HEK293 (cell line): ENCODE results near the gene MRPS22.

Experiments
- EGR2 ChIP-seq: fragments of 450-650 bp; formaldehyde crosslinking; IDR thresholded peaks from 2 replicates; pipeline ENCODE4 v1.5.1; 2016; ENCODE audit warnings: low read depth, missing biosample characterization, missing genetic modification characterization
- ELK4 ChIP-seq: IDR thresholded peaks from 2 replicates; pipeline ENCODE4 v1.6.1; 2011; ENCODE audit warnings: mild to moderate bottlenecking, low read depth, low read length, borderline replicate concordance
- HIC1 ChIP-seq: fragments of 450-650 bp; formaldehyde crosslinking; IDR thresholded peaks from 2 replicates; pipeline ENCODE4 v1.5.1; 2016; ENCODE audit warnings: missing biosample characterization, missing genetic modification characterization
- HOXA7 ChIP-seq: sonication (generic); formaldehyde crosslinking; IDR thresholded peaks from 2 replicates; pipeline ENCODE4 v1.8.1; 2022; ENCODE audit warnings: missing genetic modification reagents, borderline replicate concordance
- HOXC10 ChIP-seq: sonication (generic); formaldehyde crosslinking; IDR thresholded peaks from 2 replicates; pipeline ENCODE4 v1.8.1; 2023; ENCODE audit warnings: mild to moderate bottlenecking, missing genetic modification reagents
- IKZF3 ChIP-seq: fragments of 450-650 bp; IDR thresholded peaks from 2 replicates; pipeline ENCODE4 v1.5.0; 2018; ENCODE audit warnings: missing biosample characterization, mild to moderate bottlenecking, missing genetic modification characterization, moderate library complexity
- MYNN ChIP-seq: fragments of 450-650 bp; formaldehyde crosslinking; IDR thresholded peaks from 2 replicates; pipeline ENCODE4 v1.5.1; 2016; ENCODE audit warnings: missing biosample characterization, missing genetic modification characterization, borderline replicate concordance
- PRDM2 ChIP-seq: fragments of 450-650 bp; formaldehyde crosslinking; IDR thresholded peaks from 2 replicates; pipeline ENCODE4 v1.5.1; 2016; ENCODE audit warnings: missing biosample characterization, missing genetic modification characterization, borderline replicate concordance
- ZBTB49 ChIP-seq: fragments of 450-650 bp; formaldehyde crosslinking; IDR thresholded peaks from 2 replicates; pipeline ENCODE4 v1.5.1; 2016; ENCODE audit warnings: missing biosample characterization, missing genetic modification characterization, low read depth
- ZNF114 ChIP-seq: fragments of 450-650 bp; formaldehyde crosslinking; IDR thresholded peaks from 2 replicates; pipeline ENCODE4 v1.5.0; 2017; ENCODE audit warnings: missing biosample characterization, missing genetic modification characterization
- ZNF133 ChIP-seq: fragments of 450-650 bp; formaldehyde crosslinking; IDR thresholded peaks from 2 replicates; pipeline ENCODE4 v1.5.1; 2016; ENCODE audit warnings: missing biosample characterization, missing genetic modification characterization
- ZNF239 ChIP-seq: fragments of 450-650 bp; formaldehyde crosslinking; IDR thresholded peaks from 2 replicates; pipeline ENCODE4 v1.5.1; 2016; ENCODE audit warnings: missing biosample characterization, missing genetic modification characterization
- ZNF292 ChIP-seq: fragments of 450-650 bp; formaldehyde crosslinking; IDR thresholded peaks from 2 replicates; pipeline ENCODE4 v1.5.1; 2016; ENCODE audit warnings: low read depth, missing biosample characterization, missing genetic modification characterization, borderline replicate concordance
- ZNF558 ChIP-seq: fragments of 450-650 bp; formaldehyde crosslinking; IDR thresholded peaks from 2 replicates; pipeline ENCODE4 v1.5.1; 2016; ENCODE audit warnings: missing biosample characterization, missing genetic modification characterization
- ZNF629 ChIP-seq: fragments of 450-650 bp; formaldehyde crosslinking; IDR thresholded peaks from 2 replicates; pipeline ENCODE4 v1.5.1; 2017; ENCODE audit warnings: missing biosample characterization, missing genetic modification characterization
- ZNF658 ChIP-seq: fragments of 450-650 bp; formaldehyde crosslinking; IDR thresholded peaks from 2 replicates; pipeline ENCODE4; 2016; ENCODE audit warnings: missing biosample characterization, missing genetic modification characterization
- ZNF660 ChIP-seq: fragments of 450-650 bp; IDR thresholded peaks from 2 replicates; pipeline ENCODE4 v1.5.1; 2018; ENCODE audit warnings: missing biosample characterization, mild to moderate bottlenecking, missing genetic modification characterization
- ZNF792 ChIP-seq: fragments of 450-650 bp; formaldehyde crosslinking; IDR thresholded peaks from 2 replicates; pipeline ENCODE4 v1.5.1; 2016; ENCODE audit warnings: missing biosample characterization, missing genetic modification characterization
- ZNF843 ChIP-seq: fragments of 450-650 bp; formaldehyde crosslinking; IDR thresholded peaks from 2 replicates; pipeline ENCODE4 v1.5.1; 2016; ENCODE audit warnings: missing biosample characterization, missing genetic modification characterization
- TF ChIP-seq, protein P1 (sequence below): fragments of 450-650 bp; formaldehyde crosslinking; IDR thresholded peaks from 2 replicates; pipeline ENCODE4 v1.5.1; 2016; ENCODE audit warnings: missing biosample characterization, missing genetic modification characterization
- TF ChIP-seq, protein P2 (sequence below): fragments of 450-650 bp; formaldehyde crosslinking; IDR thresholded peaks from 2 replicates; pipeline ENCODE4 v1.5.1; 2017; ENCODE audit warnings: missing biosample characterization, missing genetic modification characterization
- TF ChIP-seq, protein P3 (sequence below): fragments of 450-650 bp; formaldehyde crosslinking; IDR thresholded peaks from 2 replicates; pipeline ENCODE4 v1.5.1; 2017; ENCODE audit warnings: missing biosample characterization, mild to moderate bottlenecking, missing genetic modification characterization, moderate library complexity

Gene MRPS22

DNA sequence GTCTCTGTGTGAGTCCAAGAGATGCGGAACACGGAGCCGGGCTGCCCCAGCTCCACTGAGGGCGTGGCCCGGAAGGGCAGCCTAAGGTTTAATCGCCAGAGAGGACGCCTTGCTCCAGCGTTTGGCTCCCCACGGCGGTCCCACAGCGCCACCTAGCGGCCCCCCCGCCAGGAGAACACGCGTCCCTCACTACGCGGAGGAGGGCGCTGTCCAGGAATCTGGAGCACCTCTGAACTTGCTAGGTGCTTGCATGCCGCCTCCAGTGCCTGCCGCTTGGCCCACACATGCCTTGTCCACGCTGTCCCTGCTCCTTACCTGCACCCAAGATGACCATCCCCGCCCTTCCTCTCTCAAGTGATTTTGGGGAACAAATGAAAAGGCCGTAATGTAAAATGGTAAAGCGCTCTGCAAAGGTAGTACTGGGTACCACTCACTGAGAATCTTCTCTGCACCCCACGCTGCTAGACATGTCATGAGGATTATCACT, 14.4 kb upstream of the MRPS22 start (continued):
- TF ChIP-seq, protein P1, sequence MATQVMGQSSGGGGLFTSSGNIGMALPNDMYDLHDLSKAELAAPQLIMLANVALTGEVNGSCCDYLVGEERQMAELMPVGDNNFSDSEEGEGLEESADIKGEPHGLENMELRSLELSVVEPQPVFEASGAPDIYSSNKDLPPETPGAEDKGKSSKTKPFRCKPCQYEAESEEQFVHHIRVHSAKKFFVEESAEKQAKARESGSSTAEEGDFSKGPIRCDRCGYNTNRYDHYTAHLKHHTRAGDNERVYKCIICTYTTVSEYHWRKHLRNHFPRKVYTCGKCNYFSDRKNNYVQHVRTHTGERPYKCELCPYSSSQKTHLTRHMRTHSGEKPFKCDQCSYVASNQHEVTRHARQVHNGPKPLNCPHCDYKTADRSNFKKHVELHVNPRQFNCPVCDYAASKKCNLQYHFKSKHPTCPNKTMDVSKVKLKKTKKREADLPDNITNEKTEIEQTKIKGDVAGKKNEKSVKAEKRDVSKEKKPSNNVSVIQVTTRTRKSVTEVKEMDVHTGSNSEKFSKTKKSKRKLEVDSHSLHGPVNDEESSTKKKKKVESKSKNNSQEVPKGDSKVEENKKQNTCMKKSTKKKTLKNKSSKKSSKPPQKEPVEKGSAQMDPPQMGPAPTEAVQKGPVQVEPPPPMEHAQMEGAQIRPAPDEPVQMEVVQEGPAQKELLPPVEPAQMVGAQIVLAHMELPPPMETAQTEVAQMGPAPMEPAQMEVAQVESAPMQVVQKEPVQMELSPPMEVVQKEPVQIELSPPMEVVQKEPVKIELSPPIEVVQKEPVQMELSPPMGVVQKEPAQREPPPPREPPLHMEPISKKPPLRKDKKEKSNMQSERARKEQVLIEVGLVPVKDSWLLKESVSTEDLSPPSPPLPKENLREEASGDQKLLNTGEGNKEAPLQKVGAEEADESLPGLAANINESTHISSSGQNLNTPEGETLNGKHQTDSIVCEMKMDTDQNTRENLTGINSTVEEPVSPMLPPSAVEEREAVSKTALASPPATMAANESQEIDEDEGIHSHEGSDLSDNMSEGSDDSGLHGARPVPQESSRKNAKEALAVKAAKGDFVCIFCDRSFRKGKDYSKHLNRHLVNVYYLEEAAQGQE (tag by site-specific recombination), result peak; percentile 96
- TF ChIP-seq ZNF239 (tag by site-specific recombination), result no peak
- TF ChIP-seq ZNF658 (tag by site-specific recombination), result no peak
- no peak for TF ChIP-seq ZNF133 (tag by site-specific recombination)
- no peak for TF ChIP-seq ZNF114 (tag by site-specific recombination)
- no peak for TF ChIP-seq PRDM2
- 0 out of 2 replicates have a peak, but pooled peaks have one; percentile 18 for TF ChIP-seq EGR2 (tag by site-specific recombination)
- no peak for TF ChIP-seq HIC1 (tag by site-specific recombination)
- TF ChIP-seq ZNF792 (tag by site-specific recombination), result no peak
- TF ChIP-seq ZNF558 (tag by site-specific recombination), result no peak
- TF ChIP-seq ZNF843 (tag by site-specific recombination), result no peak; the same call in 1 of the 2 replicates
- no peak for TF ChIP-seq IKZF3
- TF ChIP-seq ZNF292, result no peak
- TF ChIP-seq HOXC10 (CRISPR knock-in tag), result no peak
- no peak for TF ChIP-seq MYNN (tag by site-specific recombination)
- 0 out of 2 replicates have a peak, but pooled peaks have one; percentile 58 for TF ChIP-seq ZNF660
- no peak for TF ChIP-seq HOXA7 (CRISPR knock-in tag)
- TF ChIP-seq ELK4, result no peak
- TF ChIP-seq, protein P2, sequence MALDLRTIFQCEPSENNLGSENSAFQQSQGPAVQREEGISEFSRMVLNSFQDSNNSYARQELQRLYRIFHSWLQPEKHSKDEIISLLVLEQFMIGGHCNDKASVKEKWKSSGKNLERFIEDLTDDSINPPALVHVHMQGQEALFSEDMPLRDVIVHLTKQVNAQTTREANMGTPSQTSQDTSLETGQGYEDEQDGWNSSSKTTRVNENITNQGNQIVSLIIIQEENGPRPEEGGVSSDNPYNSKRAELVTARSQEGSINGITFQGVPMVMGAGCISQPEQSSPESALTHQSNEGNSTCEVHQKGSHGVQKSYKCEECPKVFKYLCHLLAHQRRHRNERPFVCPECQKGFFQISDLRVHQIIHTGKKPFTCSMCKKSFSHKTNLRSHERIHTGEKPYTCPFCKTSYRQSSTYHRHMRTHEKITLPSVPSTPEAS (tag by site-specific recombination), result no peak
- TF ChIP-seq, protein P3, sequence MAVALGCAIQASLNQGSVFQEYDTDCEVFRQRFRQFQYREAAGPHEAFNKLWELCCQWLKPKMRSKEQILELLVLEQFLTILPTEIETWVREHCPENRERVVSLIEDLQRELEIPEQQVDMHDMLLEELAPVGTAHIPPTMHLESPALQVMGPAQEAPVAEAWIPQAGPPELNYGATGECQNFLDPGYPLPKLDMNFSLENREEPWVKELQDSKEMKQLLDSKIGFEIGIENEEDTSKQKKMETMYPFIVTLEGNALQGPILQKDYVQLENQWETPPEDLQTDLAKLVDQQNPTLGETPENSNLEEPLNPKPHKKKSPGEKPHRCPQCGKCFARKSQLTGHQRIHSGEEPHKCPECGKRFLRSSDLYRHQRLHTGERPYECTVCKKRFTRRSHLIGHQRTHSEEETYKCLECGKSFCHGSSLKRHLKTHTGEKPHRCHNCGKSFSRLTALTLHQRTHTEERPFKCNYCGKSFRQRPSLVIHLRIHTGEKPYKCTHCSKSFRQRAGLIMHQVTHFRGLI (tag by site-specific recombination), result no peak
- TF ChIP-seq ZBTB49 (tag by site-specific recombination), result no peak
- no peak for TF ChIP-seq ZNF629 (tag by site-specific recombination)
